Measurements from ENCODE around the gene RPS6KA2. TPM values are rescaled to one million over a fixed set of nuclear protein-coding genes. Genes with fewer than 3 reads are reported as not detected.
A peak's percentile ranks its signal among the peaks of the same experiment; 100 is the strongest.

Gene RPS6KA2
- total RNA-seq, 4 donors from 2014 or later: 12.1 to 116 (median 26.4) TPM

GRCh38 chr6:166453651-166454050 lies 173.4 kb downstream of the RPS6KA2 start:
- Histone ChIP-seq H3K4me3 (no peak overlapping the region), H3K9me3 (no peaks in the 10 kb centered on the region), H3K27ac (no peak overlapping the region), H3K4me1 (no peaks in the 10 kb centered on the region), H3K27me3 (no peaks in the 10 kb centered on the region), H3K36me3 (peaks cover 0 to under 1% (median 0%) of the 10 kb centered on the region in 3 donors)
- TF ChIP-seq POLR2A (IDR thresholded peaks at IDR 0.05) (no peak), CTCF (IDR thresholded peaks at IDR 0.05) (no peak)
- DNase-seq: no peak

GRCh38 chr6:166450167-166450873 lies 176.7 kb downstream of the RPS6KA2 start:
- H3K4me1 ChIP-seq: no peaks in the 10 kb centered on the region
- H3K9me3 ChIP-seq: no peaks in the 10 kb centered on the region

GRCh38 chr6:166449641-166450040 lies 177.4 kb downstream of the RPS6KA2 start:
- H3K36me3 ChIP-seq: peaks cover 0 to 7% (median 0%) of the 10 kb centered on the region in 3 donors
- no peaks in the 10 kb centered on the region for H3K27me3 ChIP-seq
- no peak for TF ChIP-seq CTCF (IDR thresholded peaks at IDR 0.05)
- TF ChIP-seq POLR2A (IDR thresholded peaks at IDR 0.05): no peak
- no peak overlapping the region for H3K4me3 ChIP-seq
- DNase-seq: peak in 1 of 3 donors; percentile 41
- H3K9me3 ChIP-seq: no peaks in the 10 kb centered on the region
- H3K27ac ChIP-seq: no peak overlapping the region
- no peaks in the 10 kb centered on the region for H3K4me1 ChIP-seq

More at GRCh38 chr6:166450167-166450873, 176.7 kb downstream of the RPS6KA2 start:
- H3K27me3 ChIP-seq: no peaks in the 10 kb centered on the region
- peak in 1 of 3 donors; percentile 39 for DNase-seq
- H3K27ac ChIP-seq: no peak overlapping the region
- TF ChIP-seq POLR2A (IDR thresholded peaks at IDR 0.05) (no peak), CTCF (IDR thresholded peaks at IDR 0.05) (no peak)
- H3K36me3 ChIP-seq: peaks cover 0 to 7% (median 0%) of the 10 kb centered on the region in 3 donors
- H3K4me3 ChIP-seq: no peak overlapping the region

GRCh38 chr6:166449036-166449435 lies 178.0 kb downstream of the RPS6KA2 start:
- peaks cover 0 to 7% (median 0%) of the 10 kb centered on the region in 3 donors for H3K36me3 ChIP-seq
- TF ChIP-seq POLR2A (IDR thresholded peaks at IDR 0.05): no peak
- TF ChIP-seq CTCF (IDR thresholded peaks at IDR 0.05): no peak
- H3K4me1 ChIP-seq: no peaks in the 10 kb centered on the region
- no peaks in the 10 kb centered on the region for H3K9me3 ChIP-seq
- H3K4me3 ChIP-seq: no peak overlapping the region
- H3K27me3 ChIP-seq: no peaks in the 10 kb centered on the region
- no peak overlapping the region for H3K27ac ChIP-seq
- DNase-seq: peak in 1 of 3 donors; percentile 30

- Histone ChIP-seq H3K27me3 (no peaks in the 10 kb centered on the region), H3K4me3 (no peak overlapping the region), H3K36me3 (peaks cover 0 to 7% (median 0%) of the 10 kb centered on the region in 3 donors), H3K9me3 (peaks cover 0 to 3% (median 0%) of the 10 kb centered on the region in 4 donors), H3K4me1 (no peaks in the 10 kb centered on the region), H3K27ac (no peak overlapping the region)
- DNase-seq: peak in 1 of 3 donors; percentile 35
- no peak for TF ChIP-seq CTCF (IDR thresholded peaks at IDR 0.05)
- TF ChIP-seq POLR2A (IDR thresholded peaks at IDR 0.05): no peak
These were observed 178.6 kb downstream of the RPS6KA2 start for GRCh38 chr6:166448432-166448831.

Data from Peyer's patch (tissue), 4 donors.